K562 (cell line): ENCODE results near the gene CDS2.

Experiments used
- EHMT2 ChIP-seq: fragments of 450-650 bp; IDR thresholded peaks from 2 replicates; pipeline ENCODE4 v1.6.1; 2018; ENCODE audit warnings: antibody characterized with exemption
- FOSL1 ChIP-seq: fragments of 200-800 bp; sonication (Bioruptor generic); conservative IDR thresholded peaks from 2 replicates; pipeline ENCODE4 v1.6.1; 2016; ENCODE audit warnings: missing genetic modification characterization, missing compliant biosample characterization
- FOXP1 ChIP-seq: sonication (generic); formaldehyde crosslinking; IDR thresholded peaks from 2 replicates; pipeline ENCODE4 v1.8.0; 2022; ENCODE audit warnings: mild to moderate bottlenecking, missing genetic modification reagents
- NCOA2 ChIP-seq, 2 experiments: fragments of 450-650 bp; IDR thresholded peaks; 2 replicates each; pipeline ENCODE4 v1.6.1; 2018; ENCODE audit warnings: mild to moderate bottlenecking in 2 of 2, moderate library complexity in 1 of 2; ENCODE audit not compliant: partially characterized antibody in 2 of 2
- SMARCC2 ChIP-seq: fragments of 450-650 bp; IDR thresholded peaks from 2 replicates; pipeline ENCODE4 v1.6.1; 2017; ENCODE audit warnings: antibody characterized with exemption, moderate library complexity, mild to moderate bottlenecking, low read depth
- SP2 ChIP-seq: IDR thresholded peaks from 2 replicates; pipeline ENCODE4 v1.6.1; 2011; ENCODE audit warnings: mild to moderate bottlenecking, low read depth, low read length, moderate library complexity; ENCODE audit not compliant: poor library complexity, severe bottlenecking; ENCODE audit errors: extremely low read depth
- SRF ChIP-seq, 2 experiments: fragments of 250-450, 450-650 bp in 1 of 2; sonication (Bioruptor Pico) in 1 of 2; sonication (generic) in 1 of 2; formaldehyde crosslinking; IDR thresholded peaks; 2 replicates each; pipeline versions ENCODE4 v1.5.0 to v1.5.1; 2020 to 2022; ENCODE audit warnings: mild to moderate bottlenecking in 1 of 2, missing genetic modification reagents in 1 of 2
- TEAD4 ChIP-seq, 2 experiments: sonication (generic) in 1 of 2; formaldehyde crosslinking in 1 of 2; IDR thresholded peaks; 2 replicates each; pipeline versions ENCODE4 v1.6.1 to v1.8.0; 2012 to 2022; ENCODE audit warnings: borderline replicate concordance in 1 of 2, inconsistent platforms in 1 of 2, low read length in 1 of 2, mild to moderate bottlenecking in 1 of 2, missing genetic modification reagents in 1 of 2
- ZFP1 ChIP-seq: fragments of 450-650 bp; formaldehyde crosslinking; IDR thresholded peaks from 2 replicates; pipeline ENCODE4 v1.4.0; 2020; ENCODE audit warnings: mild to moderate bottlenecking, mixed read lengths
- ZNF274 ChIP-seq: IDR thresholded peaks from 2 replicates; pipeline ENCODE4 v1.6.1; 2011; ENCODE audit warnings: low read depth, mild to moderate bottlenecking, low read length, moderate library complexity, borderline replicate concordance

- TF ChIP-seq SP2, result no peak
- TF ChIP-seq TEAD4 (IDR thresholded peaks at IDR 0.05; ENCODE audit: low read length), result no peak
- TF ChIP-seq TEAD4 (CRISPR knock-in tag; IDR thresholded peaks at IDR 0.05; ENCODE audit: borderline replicate concordance), result no peak
- TF ChIP-seq ZFP1 (CRISPR knock-in tag), result no peak
- no peak for TF ChIP-seq FOXP1 (CRISPR knock-in tag)
- TF ChIP-seq SRF (CRISPR knock-in tag; IDR thresholded peaks at IDR 0.05), result no peak
- TF ChIP-seq ZNF274, result no peak
- no peak for TF ChIP-seq SMARCC2
- TF ChIP-seq FOSL1 (tag), result no peak
- TF ChIP-seq EHMT2, result peak; percentile 87
- TF ChIP-seq NCOA2 (IDR thresholded peaks at IDR 0.05; ENCODE audit: partially characterized antibody in 2 of 2), result no peak
Measured at GRCh38 chr20:5128886-5129285, 2.1 kb downstream of the CDS2 start.
